HG03025 (cell line): ENCODE data around the gene STK38.

Experiments
- ATAC-seq: cut with Tn5 transposase; IDR thresholded peaks from one replicate; pipeline ENCODE4 v1.9.1; 2021; ENCODE audit warnings: mild to moderate bottlenecking, moderate library complexity; ENCODE audit not compliant: unreplicated experiment, low FRiP score

STK38 gene

DNA sequence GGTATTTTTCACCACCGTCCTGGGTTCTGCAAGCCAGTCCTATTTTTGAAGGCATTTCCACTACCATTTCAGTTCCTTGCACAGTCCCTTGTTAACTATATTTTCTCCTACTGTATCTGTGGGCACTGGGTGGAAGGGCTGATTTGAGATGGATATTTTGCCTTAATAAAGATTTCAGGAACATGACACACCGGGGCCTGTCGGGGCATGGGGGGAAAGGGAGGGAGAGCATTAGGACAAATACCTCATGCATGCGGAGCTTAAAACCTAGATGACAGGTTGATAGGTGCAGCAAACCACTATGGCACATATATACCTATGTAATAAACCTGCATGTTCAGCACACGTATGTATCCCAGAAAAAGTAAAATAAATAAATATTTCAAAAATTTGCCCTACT lies 22.4 kb downstream of the STK38 start:
- ATAC-seq: no peak

DNA sequence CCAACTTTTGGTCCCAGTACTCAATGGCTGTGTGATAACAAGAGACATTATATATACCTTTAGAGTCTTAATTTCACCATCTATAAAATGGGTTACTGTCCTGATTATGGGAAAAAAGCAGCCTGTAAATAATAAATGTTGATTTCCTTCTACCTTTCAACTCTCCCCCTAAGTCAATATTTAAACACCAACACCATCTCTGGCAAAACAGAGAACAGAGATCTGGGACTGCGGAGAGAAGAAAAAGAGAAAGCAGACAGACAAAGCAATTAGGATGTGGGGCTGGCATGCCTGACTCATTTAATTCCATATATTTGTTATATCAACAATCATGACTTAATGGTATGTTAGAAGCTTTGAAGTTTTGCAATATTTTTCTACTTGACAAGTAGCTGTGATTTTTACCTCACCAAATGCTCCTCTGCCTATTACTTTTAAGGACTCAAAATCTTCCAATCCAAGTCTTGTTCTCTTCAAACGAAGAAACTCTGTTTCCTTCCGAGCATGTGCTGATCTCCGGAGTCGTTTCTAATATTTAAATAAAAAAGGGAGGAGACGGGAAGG lies 23.3 kb downstream of the STK38 start:
- no peak for ATAC-seq

GRCh38 chr6:36523451-36523850 lies 23.8 kb downstream of the STK38 start:
- no peak for ATAC-seq

- no peak for ATAC-seq
Observed at GRCh38 chr6:36519352-36519751, 27.9 kb downstream of the STK38 start.

GRCh38 chr6:36517408-36517807 lies 29.9 kb downstream of the STK38 start:
- no peak for ATAC-seq

GRCh38 chr6:36516988-36517387 lies 30.3 kb downstream of the STK38 start:
- no peak for ATAC-seq

- no peak for ATAC-seq
Observed at GRCh38 chr6:36516559-36516958, 30.7 kb downstream of the STK38 start.

- ATAC-seq: no peak
Observed at GRCh38 chr6:36515844-36516243, 31.4 kb downstream of the STK38 start.

GRCh38 chr6:36514554-36515456 lies 32.5 kb downstream of the STK38 start:
- no peak for ATAC-seq

DNA sequence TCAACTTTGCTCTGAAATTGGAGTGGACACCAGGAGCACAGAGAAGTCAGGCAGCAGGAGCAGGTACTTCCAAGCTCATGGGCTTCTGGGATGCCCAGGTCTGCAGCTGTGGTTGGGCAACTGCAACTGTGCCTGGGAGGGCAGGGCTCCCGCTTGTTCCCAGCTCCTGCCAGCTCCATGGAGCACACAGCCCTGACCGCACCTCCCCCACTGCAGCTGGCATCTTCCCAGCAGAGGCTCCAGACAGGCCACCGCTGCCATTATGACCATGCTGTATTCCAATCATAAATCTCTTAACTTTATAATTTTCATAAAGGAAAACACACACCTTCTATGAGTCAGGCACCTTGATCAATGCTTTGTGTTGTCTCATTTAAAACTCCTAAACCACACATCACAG lies 36.9 kb downstream of the STK38 start:
- no peak for ATAC-seq

DNA sequence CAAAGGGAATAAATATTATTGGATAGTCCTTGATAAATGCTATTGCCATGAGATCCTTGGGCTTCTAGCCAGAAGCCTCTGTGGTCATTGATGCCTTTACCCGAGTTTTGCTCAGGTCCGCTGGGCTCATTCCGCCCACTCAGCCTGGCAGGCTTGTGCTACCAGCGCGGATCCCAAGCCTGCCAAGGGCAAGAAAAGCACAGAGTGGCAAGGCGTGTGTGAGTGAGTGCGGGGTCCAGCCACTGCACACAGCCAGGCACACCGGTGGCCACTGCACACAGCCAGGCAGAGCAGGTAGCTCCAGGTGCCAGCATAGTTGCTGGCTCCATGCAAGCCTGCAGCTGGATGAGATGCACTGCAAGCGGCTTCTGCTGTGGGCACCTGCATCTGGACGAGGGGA lies 38.7 kb downstream of the STK38 start:
- no peak for ATAC-seq

DNA sequence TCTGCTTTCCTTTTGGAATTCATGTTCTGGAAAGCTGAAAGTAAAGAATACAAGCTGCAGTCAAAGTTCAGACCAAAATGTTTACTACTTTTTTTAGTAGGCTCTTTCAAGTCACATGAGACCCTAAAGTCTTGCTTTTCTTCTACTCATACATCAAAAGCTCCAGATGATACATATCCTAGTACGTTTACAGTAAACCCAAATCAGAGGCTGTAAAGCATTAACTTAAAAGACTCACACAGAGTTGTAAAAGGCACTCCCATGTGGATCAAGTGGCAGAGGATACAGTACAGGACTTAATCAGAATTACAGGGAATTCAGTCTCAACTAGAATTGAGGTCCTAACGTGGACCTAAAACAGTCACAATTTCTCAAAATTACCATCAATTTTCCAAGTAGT lies 40.7 kb downstream of the STK38 start:
- no peak for ATAC-seq

DNA sequence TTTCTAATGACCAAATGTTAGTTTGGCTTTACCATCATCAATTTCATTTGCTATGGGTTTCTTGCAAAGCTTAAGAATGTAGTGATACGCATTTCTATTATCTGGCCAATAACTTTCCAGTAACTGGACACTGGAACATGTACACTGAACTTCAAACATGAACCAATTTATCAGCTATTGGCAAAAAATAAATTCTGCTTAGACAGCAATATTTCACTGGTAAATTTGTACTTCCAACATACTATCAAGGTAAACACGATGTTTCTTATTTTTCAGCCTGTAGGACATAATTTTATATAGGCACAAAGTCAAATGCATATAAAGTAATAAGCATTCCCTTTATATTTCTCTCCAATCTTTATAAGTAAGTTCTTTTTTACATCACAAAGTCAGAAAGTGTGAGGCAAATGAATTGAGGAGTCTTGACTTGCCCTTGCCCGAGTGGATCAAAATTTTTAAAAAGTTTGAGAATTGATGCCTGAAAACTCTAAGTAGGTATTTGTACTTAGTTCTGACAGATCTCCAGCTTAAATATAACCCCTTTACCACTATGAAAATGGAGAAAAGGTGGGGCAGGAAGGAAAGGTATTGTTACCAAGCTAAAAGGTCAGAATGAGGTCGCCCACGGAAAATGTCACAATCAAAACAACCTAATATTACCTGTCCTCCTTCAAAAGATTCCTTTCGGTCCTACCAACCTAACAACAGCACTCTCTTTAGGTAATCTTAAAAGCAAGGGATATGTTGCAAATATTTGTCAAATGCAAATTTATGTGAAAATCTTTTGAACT lies 41.3 kb downstream of the STK38 start:
- ATAC-seq: no peak

DNA sequence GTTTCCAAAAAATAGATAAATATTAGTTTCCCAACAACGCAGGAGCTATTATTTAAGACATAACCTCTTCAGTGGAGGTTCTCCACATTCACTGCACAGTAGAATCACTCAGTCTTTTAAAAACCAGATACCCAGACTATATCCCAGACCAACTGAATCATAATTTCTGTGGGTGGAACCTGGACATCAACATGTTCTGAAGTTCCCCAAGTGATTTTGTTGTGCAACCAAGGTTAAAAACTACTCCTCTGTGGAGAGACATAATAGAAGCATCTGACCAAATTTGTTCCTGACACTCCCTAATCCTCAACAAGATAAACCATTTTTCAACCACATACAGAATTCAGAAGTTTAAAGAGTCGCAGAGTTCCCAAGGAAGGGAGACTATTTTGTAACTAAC lies 42.3 kb downstream of the STK38 start:
- no peak for ATAC-seq

- ATAC-seq: no peak
Observed at GRCh38 chr6:36504181-36504580, 43.1 kb downstream of the STK38 start.

GRCh38 chr6:36501686-36502085 lies 45.6 kb downstream of the STK38 start:
- no peak for ATAC-seq

GRCh38 chr6:36499918-36500317 lies 47.4 kb downstream of the STK38 start:
- ATAC-seq: no peak

DNA sequence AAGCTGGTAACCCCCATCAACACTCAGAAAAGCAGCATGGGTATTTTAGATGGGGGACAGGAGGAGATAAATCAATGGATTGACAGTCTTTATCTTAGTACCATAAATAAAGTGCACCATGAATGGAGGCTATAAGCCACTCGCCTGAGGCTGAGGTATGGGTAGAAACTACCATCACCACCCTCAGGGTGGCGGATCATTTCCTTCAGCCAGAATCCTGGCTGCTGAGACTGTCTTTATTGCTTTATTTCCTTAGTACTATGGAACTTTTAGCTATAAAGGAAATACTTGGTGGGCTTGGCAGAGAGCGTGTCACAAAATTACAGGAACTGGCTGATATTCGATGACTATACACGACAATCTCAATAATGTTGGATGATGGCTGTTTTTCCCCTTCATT lies 52.2 kb downstream of the STK38 start:
- ATAC-seq: no peak

DNA sequence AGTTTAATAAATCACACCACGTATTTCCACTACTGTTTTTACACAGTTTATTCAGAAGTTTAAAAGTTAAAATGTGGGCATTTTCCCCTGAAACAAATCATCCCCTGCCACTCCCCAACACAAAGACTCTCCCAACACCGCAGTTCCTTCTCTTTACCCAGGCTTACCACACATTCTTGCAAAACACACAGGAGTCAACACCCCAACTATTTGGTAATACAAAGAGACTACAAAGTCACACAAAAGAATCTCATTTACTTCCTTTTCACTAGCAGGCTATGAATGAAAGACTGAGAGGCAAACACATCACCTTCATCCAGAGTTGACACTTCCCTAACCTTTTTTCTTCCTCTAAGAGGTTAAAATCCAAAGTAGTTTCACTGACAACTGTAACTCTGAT lies 53.4 kb downstream of the STK38 start:
- no peak for ATAC-seq

DNA sequence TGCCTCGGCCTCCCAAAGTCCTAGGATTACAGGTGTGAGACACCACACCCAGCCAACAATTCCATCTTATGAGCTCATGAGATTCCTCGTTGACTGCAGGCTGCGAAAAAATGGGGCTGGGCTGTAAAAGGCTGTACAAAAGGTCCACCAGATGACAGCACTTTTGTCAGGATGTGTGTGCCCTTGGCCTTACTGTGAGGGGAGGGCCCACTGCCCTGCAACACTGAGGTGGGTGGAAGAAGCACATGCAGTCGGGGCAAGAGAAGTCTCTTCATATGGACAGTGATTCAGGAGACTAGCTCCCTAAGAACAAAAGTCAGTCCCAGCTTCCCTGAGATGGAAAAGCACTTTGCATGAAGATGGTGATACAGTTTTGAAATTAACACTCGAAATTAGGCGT lies 54.0 kb downstream of the STK38 start:
- ATAC-seq: no peak

GRCh38 chr6:36492621-36493020 lies 54.7 kb downstream of the STK38 start:
- ATAC-seq: no peak
